ENCODE data around the gene GAL.

- no peak for TF ChIP-seq CTCF (IDR thresholded peaks at IDR 0.05)
- no peak for TF ChIP-seq POLR2A (IDR thresholded peaks at IDR 0.05)
These were observed 19.4 kb upstream of the GAL start for GRCh38 chr11:68664906-68665305.
